ENCODE measurements around the gene RAB1B. TPM values are rescaled to one million over a fixed set of nuclear protein-coding genes. Genes with fewer than 3 reads are reported as not detected.

RAB1B gene
- total RNA-seq, 4 donors from 2014 or later: 74.0 to 107 (median 87.1) TPM

DNA sequence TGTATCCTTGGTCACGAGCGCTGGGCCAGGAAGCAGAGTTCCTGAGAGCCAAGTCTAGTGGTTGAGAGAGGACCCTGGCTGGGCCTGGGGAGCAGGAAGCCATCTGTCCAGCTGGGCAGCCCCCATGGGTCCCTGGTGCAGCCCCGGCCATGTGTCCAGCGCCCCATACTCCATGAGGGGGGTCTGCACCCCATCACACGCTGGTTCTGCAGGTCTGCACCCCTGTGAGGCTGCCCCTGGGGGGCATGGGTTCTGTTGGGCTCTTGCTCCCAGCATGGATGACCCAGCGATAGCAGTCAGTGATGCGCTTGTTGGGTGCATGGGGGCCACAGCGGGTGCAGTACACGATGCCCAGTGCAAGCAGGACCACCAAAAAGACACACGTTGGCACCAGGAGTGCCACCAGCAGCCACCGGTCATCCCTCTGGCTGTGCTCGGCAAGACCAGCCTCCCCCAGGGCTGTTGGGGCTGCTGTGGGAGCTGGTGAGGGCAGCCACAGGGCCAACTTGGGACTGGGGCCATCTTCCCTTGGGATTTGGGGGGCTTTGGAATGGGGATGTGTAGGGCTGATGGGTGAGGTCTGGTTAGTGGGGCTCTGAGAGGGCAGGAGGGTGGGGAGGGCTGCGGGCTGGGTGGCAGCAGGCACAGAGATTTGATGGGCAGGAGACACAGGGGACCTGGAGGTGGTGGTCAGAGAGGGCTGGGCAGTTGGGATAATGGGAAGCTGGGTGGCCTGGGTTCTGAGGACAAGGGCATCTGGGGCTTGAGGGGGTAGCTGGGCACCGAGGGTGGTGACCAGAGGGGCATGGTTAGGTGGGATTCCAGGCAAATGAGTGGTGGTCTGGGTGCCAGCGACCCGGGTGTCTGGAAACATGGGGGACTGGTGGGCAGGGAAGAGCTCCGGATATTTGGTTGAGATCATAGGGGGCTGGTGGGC is 46.4 kb downstream of the RAB1B start:
- no peak for TF ChIP-seq CTCF (IDR thresholded peaks at IDR 0.05)
- ATAC-seq (ENCODE audit: low FRiP score): no peak
- no peak for DNase-seq (ENCODE audit: low spot score)

DNA sequence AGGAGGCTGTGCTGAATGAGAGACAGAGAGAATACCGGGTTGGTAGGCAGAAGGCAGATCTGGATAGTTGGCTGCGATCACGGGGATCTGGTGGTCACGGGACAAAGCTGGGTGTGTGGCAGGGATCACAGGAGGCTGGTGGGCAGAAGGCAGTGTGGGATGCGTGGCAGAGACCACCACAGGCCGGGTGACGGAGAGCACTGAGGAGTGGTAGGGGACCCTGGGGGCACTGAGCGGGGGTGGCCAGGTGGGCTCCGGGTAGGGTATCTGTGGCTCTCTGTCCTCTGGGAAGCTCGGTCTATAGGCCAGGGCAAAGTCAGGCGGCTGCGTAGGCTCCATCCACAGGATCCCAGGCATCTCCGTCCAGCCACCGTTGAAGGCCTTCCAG is 47.1 kb downstream of the RAB1B start:
- DNase-seq (ENCODE audit: low spot score) (no peak), ATAC-seq (ENCODE audit: low FRiP score) (no peak)
- TF ChIP-seq CTCF (IDR thresholded peaks at IDR 0.05): no peak

DNA sequence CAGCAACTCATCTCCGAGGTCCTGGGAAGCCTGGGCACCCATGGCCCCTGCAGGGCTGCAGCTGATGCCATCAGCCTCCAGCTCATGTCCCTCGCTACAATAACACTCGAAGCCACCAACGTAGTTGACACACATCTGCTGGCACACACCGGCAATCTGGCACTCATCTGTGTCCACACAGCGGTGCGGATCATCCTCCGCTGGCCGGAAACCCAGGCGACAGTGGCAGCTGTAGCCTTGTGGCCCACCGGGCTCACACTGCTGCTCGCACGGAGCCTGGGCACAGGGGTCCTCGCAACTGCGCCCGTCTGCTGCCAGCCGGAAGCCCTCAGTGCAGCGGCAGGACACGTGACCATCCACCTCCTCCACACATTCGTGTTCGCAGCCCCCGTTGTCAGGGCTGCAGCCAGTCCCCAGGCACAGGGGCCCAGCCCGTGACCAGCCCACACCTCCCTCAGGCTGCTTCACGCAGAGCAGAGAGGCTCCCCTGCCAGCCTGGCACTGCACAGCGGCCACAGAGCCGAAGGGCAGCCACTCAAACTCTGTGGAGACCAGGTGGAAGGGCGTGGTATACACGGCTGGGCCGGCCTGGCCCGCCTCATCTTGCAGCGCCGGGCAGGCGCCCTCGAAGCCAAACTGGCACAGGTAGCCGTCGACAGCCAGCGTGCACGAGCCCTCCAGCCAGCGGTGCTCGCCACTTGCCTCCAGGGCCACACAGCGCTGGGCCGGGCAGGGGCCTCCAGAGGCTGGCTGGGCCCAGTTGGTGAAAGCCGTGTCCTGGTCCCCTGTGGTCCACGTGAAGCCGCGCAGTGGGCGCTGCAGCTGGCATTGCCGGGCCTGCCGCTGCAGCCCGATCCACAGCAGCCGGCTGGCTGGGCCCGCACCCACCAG is 47.7 kb downstream of the RAB1B start:
- no peak for TF ChIP-seq CTCF (IDR thresholded peaks at IDR 0.05)
- DNase-seq (ENCODE audit: low spot score) (no peak), ATAC-seq (ENCODE audit: low FRiP score) (no peak)

DNA sequence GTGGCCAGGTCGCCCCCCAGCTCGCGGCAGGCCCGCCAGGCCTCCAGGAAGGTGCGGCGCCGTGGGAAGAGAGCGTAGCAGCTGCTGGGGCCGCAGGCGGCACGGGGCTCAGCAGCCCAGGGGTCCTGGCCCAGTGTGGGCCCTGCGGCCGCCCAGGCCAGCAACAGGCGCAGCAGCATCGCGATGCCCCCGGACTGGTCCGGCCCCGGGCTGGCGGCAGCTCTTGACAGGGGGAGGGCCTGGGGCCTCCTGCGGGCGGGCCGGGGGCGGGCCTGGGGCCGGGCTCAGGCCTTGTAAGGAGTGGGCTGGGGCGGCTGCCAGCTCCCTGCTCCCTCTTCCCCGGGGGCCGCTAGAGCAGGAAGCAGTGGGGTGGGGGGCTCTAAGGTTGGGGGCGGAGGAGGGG is 48.4 kb downstream of the RAB1B start, which contains the start of gene CD248:
TSS of gene CD248 (minus strand) at position 196 of the 403 bp plus-strand sequence. CDS start at position 179, 17 bp downstream.
- ATAC-seq (ENCODE audit: low FRiP score): no peak

GRCh38 chr11:66317322-66317722 is 48.9 kb downstream of the RAB1B start:
- TF ChIP-seq CTCF (IDR thresholded peaks at IDR 0.05): no peak
- no peak for DNase-seq (ENCODE audit: low spot score)
- no peak for ATAC-seq (ENCODE audit: low FRiP score)

More for the DNA sequence above, 48.4 kb downstream of the RAB1B start, which contains the start of gene CD248:
- no peak for DNase-seq (ENCODE audit: low spot score)
- TF ChIP-seq CTCF (IDR thresholded peaks at IDR 0.05): no peak

- TF ChIP-seq CTCF (IDR thresholded peaks at IDR 0.05): no peak
- DNase-seq (ENCODE audit: low spot score) (no peak), ATAC-seq (ENCODE audit: low FRiP score) (peak; percentile 47)
Measured at GRCh38 chr11:66317723-66318599, 49.5 kb downstream of the RAB1B start.

All from omental fat pad (tissue), 4 donors.